ENCODE data around the gene ODAD2.
"Not testable (repeated sequence)": the region's sequence is repeated elsewhere in the genome, so short reads cannot be mapped to it uniquely, and the experiment has no call there.

The ODAD2 gene

DNA sequence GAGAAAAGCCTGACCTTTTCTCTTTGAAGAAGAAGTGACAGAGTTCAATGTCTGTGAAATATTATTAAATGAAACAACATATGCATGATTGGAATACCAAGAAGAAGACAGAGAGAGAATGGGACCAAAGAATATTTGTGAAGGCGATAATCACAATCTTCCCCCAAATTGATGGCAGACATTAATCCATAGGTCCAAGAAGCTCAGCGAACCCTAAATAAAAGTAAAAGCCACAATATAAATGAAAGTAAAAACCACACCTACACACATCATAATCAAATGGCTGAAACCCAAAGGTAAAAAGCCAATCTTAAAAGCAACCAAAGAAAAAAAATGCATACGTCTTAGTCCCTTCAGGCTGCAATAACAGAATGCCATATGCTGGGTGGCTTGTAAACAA is 84.0 kb downstream of the ODAD2 start:
- no peaks in the 10 kb centered on the region for H3K4me1 ChIP-seq (ENCODE audit: control insufficient read depth in 5 of 5, insufficient read depth in 5 of 5, low read length in 5 of 5)
- no peak overlapping the region for H3K9ac ChIP-seq (ENCODE audit: low read length in 5 of 5)
- H3K27ac ChIP-seq (ENCODE audit: low read depth, low read length): no peak overlapping the region
- no peak overlapping the region for H3K4me3 ChIP-seq (ENCODE audit: low read depth in 1 of 5, low read length in 5 of 5)
- no peaks in the 10 kb centered on the region for H3K9me3 ChIP-seq (ENCODE audit: control insufficient read depth in 5 of 5, low read length in 5 of 5)
- H3K27me3 ChIP-seq (ENCODE audit: control insufficient read depth in 5 of 5, insufficient read depth in 4 of 5, low read length in 5 of 5): no peaks in the 10 kb centered on the region
- no peaks in the 10 kb centered on the region for H3K36me3 ChIP-seq (ENCODE audit: control insufficient read depth in 5 of 5, insufficient read depth in 5 of 5, low read length in 5 of 5)

DNA sequence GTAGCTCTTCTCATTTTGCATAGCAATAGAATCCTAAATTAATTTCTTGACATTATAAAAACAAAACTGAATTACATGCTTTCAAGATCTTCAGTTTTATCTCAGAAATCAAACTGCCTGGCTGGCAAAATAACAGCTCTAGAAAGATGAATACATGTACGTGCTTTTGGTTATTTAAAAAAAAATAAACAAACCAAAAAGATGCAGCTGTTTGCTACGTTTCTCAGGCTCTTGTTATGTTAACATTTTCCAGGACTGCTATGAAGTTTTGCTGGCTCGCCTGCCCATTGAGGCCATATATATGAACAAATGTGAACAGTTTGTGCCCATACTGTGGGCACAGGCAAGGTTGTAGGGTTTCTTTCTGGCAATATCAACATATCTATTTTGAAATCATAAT is 86.6 kb downstream of the ODAD2 start:
- H3K4me1 ChIP-seq (ENCODE audit: control insufficient read depth in 5 of 5, insufficient read depth in 5 of 5, low read length in 5 of 5): no peaks in the 10 kb centered on the region
- H3K36me3 ChIP-seq (ENCODE audit: control insufficient read depth in 5 of 5, insufficient read depth in 5 of 5, low read length in 5 of 5): no peaks in the 10 kb centered on the region

DNA sequence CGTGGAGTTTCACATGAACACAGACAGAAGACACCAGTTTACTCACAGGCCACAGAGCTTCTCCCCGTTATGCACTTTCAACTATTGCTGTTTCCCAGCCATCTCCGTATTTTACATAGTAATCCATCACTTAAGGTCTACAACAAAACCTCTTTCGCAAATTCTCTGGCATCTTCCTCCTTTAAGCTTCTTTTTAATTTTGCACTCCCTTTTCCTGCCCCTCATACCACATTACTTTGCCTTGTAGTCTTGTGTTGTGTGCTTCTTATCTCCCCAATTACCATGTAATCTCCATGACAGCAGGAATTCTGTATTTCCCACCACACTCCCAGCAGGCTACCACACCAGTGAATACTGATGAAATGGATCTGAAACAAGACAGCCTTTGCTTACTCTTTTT is 87.3 kb downstream of the ODAD2 start:
- Histone ChIP-seq H3K9me3 (ENCODE audit: control insufficient read depth in 5 of 5, low read length in 5 of 5) (no peaks in the 10 kb centered on the region), H3K4me1 (ENCODE audit: control insufficient read depth in 5 of 5, insufficient read depth in 5 of 5, low read length in 5 of 5) (no peaks in the 10 kb centered on the region), H3K36me3 (ENCODE audit: control insufficient read depth in 5 of 5, insufficient read depth in 5 of 5, low read length in 5 of 5) (no peaks in the 10 kb centered on the region), H3K9ac (ENCODE audit: low read length in 5 of 5) (no peak overlapping the region), H3K4me3 (ENCODE audit: low read depth in 1 of 5, low read length in 5 of 5) (no peak overlapping the region), H3K27ac (ENCODE audit: low read depth, low read length) (no peak overlapping the region), H3K27me3 (ENCODE audit: control insufficient read depth in 5 of 5, insufficient read depth in 4 of 5, low read length in 5 of 5) (no peaks in the 10 kb centered on the region)

More for the DNA sequence above, 86.6 kb downstream of the ODAD2 start:
- Histone ChIP-seq H3K9me3 (ENCODE audit: control insufficient read depth in 5 of 5, low read length in 5 of 5) (no peaks in the 10 kb centered on the region), H3K27me3 (ENCODE audit: control insufficient read depth in 5 of 5, insufficient read depth in 4 of 5, low read length in 5 of 5) (no peaks in the 10 kb centered on the region), H3K4me3 (ENCODE audit: low read depth in 1 of 5, low read length in 5 of 5) (no peak overlapping the region), H3K9ac (ENCODE audit: low read length in 5 of 5) (no peak overlapping the region), H3K27ac (ENCODE audit: low read depth, low read length) (no peak overlapping the region)

- Histone ChIP-seq H3K36me3 (ENCODE audit: control insufficient read depth in 5 of 5, insufficient read depth in 5 of 5, low read length in 5 of 5) (no peaks in the 10 kb centered on the region), H3K4me3 (ENCODE audit: low read depth in 1 of 5, low read length in 5 of 5) (no peak overlapping the region), H3K27me3 (ENCODE audit: control insufficient read depth in 5 of 5, insufficient read depth in 4 of 5, low read length in 5 of 5) (no peaks in the 10 kb centered on the region), H3K9ac (ENCODE audit: low read length in 5 of 5) (no peak overlapping the region), H3K9me3 (ENCODE audit: control insufficient read depth in 5 of 5, low read length in 5 of 5) (no peaks in the 10 kb centered on the region), H3K4me1 (ENCODE audit: control insufficient read depth in 5 of 5, insufficient read depth in 5 of 5, low read length in 5 of 5) (no peaks in the 10 kb centered on the region), H3K27ac (ENCODE audit: low read depth, low read length) (no peak overlapping the region)
Measured at GRCh38 chr10:27911011-27911410, 87.9 kb downstream of the ODAD2 start.

GRCh38 chr10:27908231-27908630 is 90.6 kb downstream of the ODAD2 start:
- Histone ChIP-seq H3K27me3 (ENCODE audit: control insufficient read depth in 5 of 5, insufficient read depth in 4 of 5, low read length in 5 of 5) (no peaks in the 10 kb centered on the region), H3K36me3 (ENCODE audit: control insufficient read depth in 5 of 5, insufficient read depth in 5 of 5, low read length in 5 of 5) (no peaks in the 10 kb centered on the region), H3K4me3 (ENCODE audit: low read depth in 1 of 5, low read length in 5 of 5) (no peak overlapping the region), H3K9me3 (ENCODE audit: control insufficient read depth in 5 of 5, low read length in 5 of 5) (peaks cover 0 to 5% (median 3%) of the 10 kb centered on the region in 5 donors), H3K4me1 (ENCODE audit: control insufficient read depth in 5 of 5, insufficient read depth in 5 of 5, low read length in 5 of 5) (no peaks in the 10 kb centered on the region), H3K27ac (ENCODE audit: low read depth, low read length) (no peak overlapping the region), H3K9ac (ENCODE audit: low read length in 5 of 5) (no peak overlapping the region)

- H3K9ac ChIP-seq (ENCODE audit: low read length in 5 of 5); H3K36me3 ChIP-seq (ENCODE audit: control insufficient read depth in 5 of 5, insufficient read depth in 5 of 5, low read length in 5 of 5); H3K27me3 ChIP-seq (ENCODE audit: control insufficient read depth in 5 of 5, insufficient read depth in 4 of 5, low read length in 5 of 5); H3K27ac ChIP-seq (ENCODE audit: low read depth, low read length); H3K4me1 ChIP-seq (ENCODE audit: control insufficient read depth in 5 of 5, insufficient read depth in 5 of 5, low read length in 5 of 5); H3K9me3 ChIP-seq (ENCODE audit: control insufficient read depth in 5 of 5, low read length in 5 of 5); H3K4me3 ChIP-seq (ENCODE audit: low read depth in 1 of 5, low read length in 5 of 5): not testable (repeated sequence)
Measured at GRCh38 chr10:27899485-27899884, 99.4 kb downstream of the ODAD2 start.

DNA sequence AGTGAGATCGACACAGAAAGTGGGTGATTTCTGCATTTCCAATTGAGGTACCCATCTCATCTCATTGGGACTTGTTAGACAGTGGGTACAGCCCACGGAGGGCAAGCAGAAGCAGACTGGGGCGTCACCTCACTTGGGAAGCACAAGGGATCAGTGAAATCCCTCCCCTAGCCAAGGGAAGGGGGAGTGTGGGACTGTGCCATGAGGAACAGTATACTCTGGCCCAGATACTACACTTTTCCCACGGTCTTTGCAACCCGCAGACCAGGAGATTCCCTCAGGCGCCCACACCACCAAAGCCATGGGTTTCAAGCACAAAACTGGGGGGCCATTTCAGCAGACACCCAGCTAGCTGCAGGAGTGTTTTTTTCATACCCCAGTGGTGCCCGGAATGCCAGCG is 99.8 kb downstream of the ODAD2 start:
- H3K27me3 ChIP-seq (ENCODE audit: control insufficient read depth in 5 of 5, insufficient read depth in 4 of 5, low read length in 5 of 5): peaks cover 0 to 3% (median 0%) of the 10 kb centered on the region in 5 donors
- no peak overlapping the region for H3K27ac ChIP-seq (ENCODE audit: low read depth, low read length)
- H3K4me1 ChIP-seq (ENCODE audit: control insufficient read depth in 5 of 5, insufficient read depth in 5 of 5, low read length in 5 of 5): no peaks in the 10 kb centered on the region
- peaks cover 0 to 4% (median 2%) of the 10 kb centered on the region in 5 donors for H3K9me3 ChIP-seq (ENCODE audit: control insufficient read depth in 5 of 5, low read length in 5 of 5)
- no peaks in the 10 kb centered on the region for H3K36me3 ChIP-seq (ENCODE audit: control insufficient read depth in 5 of 5, insufficient read depth in 5 of 5, low read length in 5 of 5)
- H3K4me3 ChIP-seq (ENCODE audit: low read depth in 1 of 5, low read length in 5 of 5): no peak overlapping the region
- H3K9ac ChIP-seq (ENCODE audit: low read length in 5 of 5): no peak overlapping the region

DNA sequence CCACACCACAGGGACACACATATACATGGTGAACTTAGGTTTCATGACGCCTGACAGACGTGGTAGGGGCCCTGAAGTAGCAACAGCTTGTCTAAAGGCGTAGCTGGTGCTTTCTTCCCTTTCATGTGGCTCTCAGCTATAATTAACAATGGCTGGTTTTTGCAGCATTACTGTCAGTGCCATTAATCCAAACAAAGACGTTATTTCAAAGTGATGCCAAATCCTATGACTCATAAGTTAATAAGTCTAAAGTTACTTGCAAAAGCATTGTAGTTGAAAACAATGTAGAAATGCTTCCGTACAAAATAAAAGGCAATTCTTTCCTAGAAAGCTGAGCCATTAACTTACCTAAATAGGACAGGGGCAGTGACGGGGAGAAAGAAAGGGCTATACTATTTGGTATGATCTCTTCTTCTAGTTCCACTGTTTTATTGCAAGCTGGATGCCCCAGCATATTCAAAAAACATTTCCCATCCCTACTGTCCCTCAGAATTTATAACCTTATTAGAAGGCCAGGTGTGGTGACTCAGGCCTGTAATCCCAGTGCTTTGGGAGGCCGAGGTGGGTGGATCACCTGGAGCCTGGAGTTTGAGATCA is 105.4 kb downstream of the ODAD2 start:
- Histone ChIP-seq H3K27me3 (ENCODE audit: control insufficient read depth in 5 of 5, insufficient read depth in 4 of 5, low read length in 5 of 5) (no peaks in the 10 kb centered on the region), H3K4me1 (ENCODE audit: control insufficient read depth in 5 of 5, insufficient read depth in 5 of 5, low read length in 5 of 5) (no peaks in the 10 kb centered on the region), H3K4me3 (ENCODE audit: low read depth in 1 of 5, low read length in 5 of 5) (no peak overlapping the region), H3K36me3 (ENCODE audit: control insufficient read depth in 5 of 5, insufficient read depth in 5 of 5, low read length in 5 of 5) (no peaks in the 10 kb centered on the region), H3K9me3 (ENCODE audit: control insufficient read depth in 5 of 5, low read length in 5 of 5) (no peaks in the 10 kb centered on the region), H3K27ac (ENCODE audit: low read depth, low read length) (no peak overlapping the region), H3K9ac (ENCODE audit: low read length in 5 of 5) (no peak overlapping the region)

DNA sequence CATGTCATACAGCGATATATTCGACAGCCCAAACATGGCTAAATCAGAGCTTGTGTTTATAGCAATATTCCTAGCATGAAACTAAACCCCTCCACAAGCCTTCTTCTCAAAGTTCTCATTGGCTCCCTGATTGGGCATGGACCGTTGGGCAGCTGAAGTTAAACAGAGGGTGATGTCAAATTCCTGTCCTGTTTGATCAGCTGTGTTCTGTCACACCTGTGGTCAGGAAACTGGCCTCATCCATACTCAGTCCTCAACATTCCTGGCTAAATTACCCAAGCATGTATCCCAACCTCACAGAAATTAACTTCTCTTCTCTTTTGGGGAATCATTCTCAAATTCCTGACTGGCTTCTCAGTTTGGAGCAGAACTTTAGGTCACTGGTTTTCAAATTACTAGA is 107.9 kb downstream of the ODAD2 start:
- Histone ChIP-seq H3K9ac (ENCODE audit: low read length in 5 of 5) (no peak overlapping the region), H3K27ac (ENCODE audit: low read depth, low read length) (no peak overlapping the region), H3K4me1 (ENCODE audit: control insufficient read depth in 5 of 5, insufficient read depth in 5 of 5, low read length in 5 of 5) (no peaks in the 10 kb centered on the region), H3K4me3 (ENCODE audit: low read depth in 1 of 5, low read length in 5 of 5) (no peak overlapping the region), H3K36me3 (ENCODE audit: control insufficient read depth in 5 of 5, insufficient read depth in 5 of 5, low read length in 5 of 5) (no peaks in the 10 kb centered on the region), H3K27me3 (ENCODE audit: control insufficient read depth in 5 of 5, insufficient read depth in 4 of 5, low read length in 5 of 5) (no peaks in the 10 kb centered on the region), H3K9me3 (ENCODE audit: control insufficient read depth in 5 of 5, low read length in 5 of 5) (peaks cover 0 to 7% (median 4%) of the 10 kb centered on the region in 5 donors)

DNA sequence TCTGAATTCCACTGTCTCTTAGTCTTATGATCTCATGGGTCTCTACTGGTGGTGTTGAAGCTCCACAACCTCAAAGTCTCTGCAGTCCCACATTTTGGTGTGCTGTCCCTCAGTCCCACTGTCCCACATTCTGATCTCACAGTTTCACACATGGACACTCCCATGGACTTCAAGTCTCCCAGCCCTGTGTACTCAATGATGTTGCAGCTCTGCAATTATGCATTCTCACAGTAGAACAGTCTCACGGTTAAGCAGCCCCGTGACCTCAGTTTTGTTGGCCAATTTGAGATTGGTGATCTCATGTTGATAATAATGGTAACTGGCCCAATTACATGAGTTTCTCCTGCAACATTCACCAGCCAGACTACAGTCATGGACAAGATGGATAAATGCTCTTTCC is 109.4 kb downstream of the ODAD2 start:
- no peak overlapping the region for H3K4me3 ChIP-seq (ENCODE audit: low read depth in 1 of 5, low read length in 5 of 5)
- no peak overlapping the region for H3K27ac ChIP-seq (ENCODE audit: low read depth, low read length)
- H3K9ac ChIP-seq (ENCODE audit: low read length in 5 of 5): no peak overlapping the region

More for the DNA sequence above, 109.4 kb downstream of the ODAD2 start:
- Histone ChIP-seq H3K36me3 (ENCODE audit: control insufficient read depth in 5 of 5, insufficient read depth in 5 of 5, low read length in 5 of 5) (no peaks in the 10 kb centered on the region), H3K4me1 (ENCODE audit: control insufficient read depth in 5 of 5, insufficient read depth in 5 of 5, low read length in 5 of 5) (no peaks in the 10 kb centered on the region), H3K9me3 (ENCODE audit: control insufficient read depth in 5 of 5, low read length in 5 of 5) (peaks cover 0 to 7% (median 4%) of the 10 kb centered on the region in 5 donors), H3K27me3 (ENCODE audit: control insufficient read depth in 5 of 5, insufficient read depth in 4 of 5, low read length in 5 of 5) (no peaks in the 10 kb centered on the region)
